SK-N-SH treated with all-trans-retinoic acid at 6 μM for 48 hours (cell line): Measurements from ENCODE around the gene IL17B.

ENCODE experiments used
- ATAC-seq: fragments of 200-7000 bp; cut with Tn5 transposase; 3 replicates; pipeline ENCODE4 v1.9.1; 2020; ENCODE audit warnings: mild to moderate bottlenecking, moderate library complexity
- ARNTL ChIP-seq: fragments of 450-650 bp; formaldehyde crosslinking; IDR thresholded peaks from 2 replicates; pipeline ENCODE4 v1.5.0; 2020; ENCODE audit warnings: low read depth, mild to moderate bottlenecking, moderate library complexity, borderline replicate concordance
- BACH2 ChIP-seq: fragments of 250-450 bp; sonication (Bioruptor Pico); IDR thresholded peaks from 2 replicates; pipeline ENCODE4 v1.9.0; 2021; ENCODE audit warnings: mild to moderate bottlenecking, borderline replicate concordance
- CREB5 ChIP-seq: fragments of 250-450 bp; sonication (Bioruptor Pico); IDR thresholded peaks from 2 replicates; pipeline ENCODE4 v1.5.1; 2020; ENCODE audit warnings: low read depth, mild to moderate bottlenecking, moderate library complexity
- CSDC2 ChIP-seq: fragments of 250-450 bp; sonication (Bioruptor Pico); IDR thresholded peaks from 2 replicates; pipeline ENCODE4 v1.5.0; 2020; ENCODE audit warnings: mild to moderate bottlenecking, moderate library complexity
- CSRNP3 ChIP-seq: fragments of 250-450 bp; sonication (Bioruptor Pico); IDR thresholded peaks from 2 replicates; pipeline ENCODE4 v1.5.1; 2021; ENCODE audit warnings: mild to moderate bottlenecking, moderate library complexity
- GLIS3 ChIP-seq: fragments of 250-450 bp; sonication (Bioruptor Pico); IDR thresholded peaks from 2 replicates; pipeline ENCODE4 v1.5.0; 2020; ENCODE audit warnings: mild to moderate bottlenecking, moderate library complexity
- OSR1 ChIP-seq: fragments of 250-450 bp; sonication (Bioruptor Pico); IDR thresholded peaks from 2 replicates; pipeline ENCODE4 v1.8.0; 2022; ENCODE audit warnings: moderate library complexity, mild to moderate bottlenecking, inconsistent platforms
- POU6F1 ChIP-seq: fragments of 250-450 bp; sonication (Bioruptor Pico); IDR thresholded peaks from 2 replicates; pipeline ENCODE4 v1.8.0; 2021; ENCODE audit warnings: low read depth, mild to moderate bottlenecking, moderate library complexity, borderline replicate concordance
- PPARA ChIP-seq: fragments of 250-450 bp; sonication (Bioruptor Pico); IDR thresholded peaks from 2 replicates; pipeline ENCODE4 v1.5.0; 2020; ENCODE audit warnings: mild to moderate bottlenecking, borderline replicate concordance
- RARB ChIP-seq: fragments of 250-450 bp; sonication (Bioruptor Pico); IDR thresholded peaks from 2 replicates; pipeline ENCODE4 v1.8.0; 2021; ENCODE audit warnings: mild to moderate bottlenecking, moderate library complexity
- TCF4 ChIP-seq: fragments of 250-450 bp; sonication (Bioruptor Pico); IDR thresholded peaks from 2 replicates; pipeline ENCODE4 v1.8.0; 2021; ENCODE audit warnings: mild to moderate bottlenecking, moderate library complexity, borderline replicate concordance
- TOX ChIP-seq: fragments of 250-450 bp; sonication (Bioruptor Pico); IDR thresholded peaks from 2 replicates; pipeline ENCODE4 v1.8.0; 2021; ENCODE audit warnings: mild to moderate bottlenecking, moderate library complexity, borderline replicate concordance
- TSHZ2 ChIP-seq: fragments of 250-450 bp; sonication (Bioruptor Pico); IDR thresholded peaks from 2 replicates; pipeline ENCODE4 v1.5.0; 2020; ENCODE audit warnings: mild to moderate bottlenecking, moderate library complexity
- ZFP3 ChIP-seq: fragments of 250-450 bp; sonication (Bioruptor Pico); IDR thresholded peaks from 2 replicates; pipeline ENCODE4 v1.5.0; 2020; ENCODE audit warnings: mild to moderate bottlenecking, moderate library complexity
- ZFP30 ChIP-seq: fragments of 450-650 bp; formaldehyde crosslinking; IDR thresholded peaks from 2 replicates; pipeline ENCODE4 v1.5.0; 2022; ENCODE audit warnings: mild to moderate bottlenecking, moderate library complexity
- ZNF565 ChIP-seq: fragments of 450-650 bp; formaldehyde crosslinking; conservative IDR thresholded peaks from 2 replicates; pipeline ENCODE4 v1.5.0; 2020; ENCODE audit warnings: low read depth, mild to moderate bottlenecking, moderate library complexity

The IL17B gene

DNA sequence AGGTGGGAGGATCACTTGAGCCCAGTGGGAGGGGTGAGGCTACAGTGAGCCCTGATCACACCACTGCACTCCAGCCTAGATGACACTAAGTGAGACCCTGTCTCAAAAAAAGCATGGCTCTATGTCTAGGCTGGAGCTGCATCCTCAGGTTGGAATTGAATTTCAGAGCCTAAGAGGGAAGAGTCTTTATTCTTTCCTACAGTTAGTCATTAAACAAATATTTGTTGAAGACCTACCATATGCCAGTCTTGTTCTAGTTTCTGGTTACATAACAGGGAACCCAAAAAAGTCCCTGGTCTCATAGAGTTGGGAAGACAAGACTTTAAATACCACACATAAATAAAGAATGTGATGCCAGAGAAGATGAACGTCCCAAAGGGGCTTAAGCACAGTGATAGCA, 40.7 kb downstream of the IL17B start:
- TF ChIP-seq CSDC2 (CRISPR knock-in tag) (no peak), OSR1 (CRISPR knock-in tag) (no peak), ARNTL (CRISPR knock-in tag) (no peak), PPARA (CRISPR knock-in tag) (no peak), CSRNP3 (CRISPR knock-in tag) (no peak), ZNF565 (no peak), TOX (CRISPR knock-in tag) (no peak), TCF4 (CRISPR knock-in tag) (no peak), ZFP3 (CRISPR knock-in tag) (no peak), TSHZ2 (CRISPR knock-in tag) (no peak), GLIS3 (CRISPR knock-in tag) (no peak)
- no peak for ATAC-seq

DNA sequence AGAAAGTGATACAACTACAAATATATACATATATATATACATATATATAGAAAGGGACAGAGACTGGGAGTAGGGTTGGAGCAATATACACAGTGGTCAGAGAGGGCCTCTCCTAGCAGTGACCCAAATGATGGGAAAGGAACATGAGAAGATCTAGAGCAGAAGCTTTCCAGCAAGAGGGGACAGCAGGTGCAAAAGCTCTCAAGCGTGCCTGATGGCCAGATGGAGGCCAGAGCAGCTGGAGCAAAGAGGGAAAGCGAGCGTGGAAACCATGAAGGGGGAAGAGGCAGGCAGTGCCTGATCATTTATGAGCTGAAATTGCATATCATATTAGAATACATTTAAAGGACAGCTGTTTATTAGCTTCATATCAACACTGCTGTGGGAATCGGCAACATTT, 41.4 kb downstream of the IL17B start:
- TF ChIP-seq POU6F1 (CRISPR knock-in tag) (no peak), BACH2 (CRISPR knock-in tag) (no peak), ZFP30 (no peak), TSHZ2 (CRISPR knock-in tag) (no peak), PPARA (CRISPR knock-in tag) (no peak), ARNTL (CRISPR knock-in tag) (no peak), ZFP3 (CRISPR knock-in tag) (no peak), OSR1 (CRISPR knock-in tag) (no peak), CSRNP3 (CRISPR knock-in tag) (no peak), TCF4 (CRISPR knock-in tag) (no peak), GLIS3 (CRISPR knock-in tag) (no peak), RARB (CRISPR knock-in tag) (no peak), CREB5 (CRISPR knock-in tag) (no peak), TOX (CRISPR knock-in tag) (no peak)
- ATAC-seq = no peak
